ENCODE measurements around the gene MYCBPAP.

DNA sequence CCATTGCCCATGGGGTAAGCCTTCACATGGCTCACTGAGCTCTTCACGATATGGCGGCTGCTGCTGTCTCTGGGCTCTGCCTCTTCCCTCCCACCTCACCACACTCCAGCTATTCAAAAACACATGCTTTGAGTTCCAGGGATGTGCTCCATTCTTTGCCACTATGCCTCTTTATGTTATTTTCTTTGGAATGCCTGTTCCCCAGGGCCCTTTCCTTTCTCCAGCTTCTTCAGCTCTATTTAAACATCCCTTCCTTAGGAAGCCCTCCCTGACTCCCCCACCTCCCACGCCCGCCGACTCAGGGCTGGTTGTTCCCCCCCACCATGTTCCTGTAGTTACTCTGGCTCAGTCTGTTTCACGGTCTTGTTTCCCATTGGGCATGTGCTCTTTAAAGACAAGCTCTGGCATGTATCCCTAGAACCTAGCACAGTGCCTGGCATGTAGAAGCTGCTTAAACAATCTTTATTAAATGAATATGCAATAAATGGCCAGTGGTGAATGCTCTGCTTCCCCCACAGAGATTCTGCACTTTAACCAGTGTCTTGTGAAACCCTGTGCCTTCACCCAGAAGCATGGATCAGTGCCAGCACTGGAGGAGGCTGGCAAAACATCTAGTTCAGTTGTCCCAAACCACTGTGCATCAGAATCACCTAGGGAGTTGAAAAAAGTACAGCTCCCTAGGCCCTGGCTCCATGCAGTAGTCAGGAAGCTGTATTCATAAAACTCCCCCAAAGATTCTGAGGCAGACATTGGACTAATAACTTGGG lies 6.9 kb downstream of the MYCBPAP start:
- TF ChIP-seq EZH2 (IDR thresholded peaks at IDR 0.05; ENCODE audit: low read length, unreplicated experiment) (no peak), EZH2phosphoT487 (IDR thresholded peaks at IDR 0.05; ENCODE audit: borderline replicate concordance, low read length) (no peak)
- TF ChIP-seq, protein P1, sequence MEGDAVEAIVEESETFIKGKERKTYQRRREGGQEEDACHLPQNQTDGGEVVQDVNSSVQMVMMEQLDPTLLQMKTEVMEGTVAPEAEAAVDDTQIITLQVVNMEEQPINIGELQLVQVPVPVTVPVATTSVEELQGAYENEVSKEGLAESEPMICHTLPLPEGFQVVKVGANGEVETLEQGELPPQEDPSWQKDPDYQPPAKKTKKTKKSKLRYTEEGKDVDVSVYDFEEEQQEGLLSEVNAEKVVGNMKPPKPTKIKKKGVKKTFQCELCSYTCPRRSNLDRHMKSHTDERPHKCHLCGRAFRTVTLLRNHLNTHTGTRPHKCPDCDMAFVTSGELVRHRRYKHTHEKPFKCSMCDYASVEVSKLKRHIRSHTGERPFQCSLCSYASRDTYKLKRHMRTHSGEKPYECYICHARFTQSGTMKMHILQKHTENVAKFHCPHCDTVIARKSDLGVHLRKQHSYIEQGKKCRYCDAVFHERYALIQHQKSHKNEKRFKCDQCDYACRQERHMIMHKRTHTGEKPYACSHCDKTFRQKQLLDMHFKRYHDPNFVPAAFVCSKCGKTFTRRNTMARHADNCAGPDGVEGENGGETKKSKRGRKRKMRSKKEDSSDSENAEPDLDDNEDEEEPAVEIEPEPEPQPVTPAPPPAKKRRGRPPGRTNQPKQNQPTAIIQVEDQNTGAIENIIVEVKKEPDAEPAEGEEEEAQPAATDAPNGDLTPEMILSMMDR (conservative IDR thresholded peaks at IDR 0.05; ENCODE audit: low read depth, low read length), result no peak

Measured in PC-3 (cell line).